ENCODE data around the gene GNG12.

GNG12 gene

GRCh38 chr1:67752306-67752705 lies 81.0 kb downstream of the GNG12 start:
- DNase-seq (ENCODE audit: low spot score), result no peak

DNA sequence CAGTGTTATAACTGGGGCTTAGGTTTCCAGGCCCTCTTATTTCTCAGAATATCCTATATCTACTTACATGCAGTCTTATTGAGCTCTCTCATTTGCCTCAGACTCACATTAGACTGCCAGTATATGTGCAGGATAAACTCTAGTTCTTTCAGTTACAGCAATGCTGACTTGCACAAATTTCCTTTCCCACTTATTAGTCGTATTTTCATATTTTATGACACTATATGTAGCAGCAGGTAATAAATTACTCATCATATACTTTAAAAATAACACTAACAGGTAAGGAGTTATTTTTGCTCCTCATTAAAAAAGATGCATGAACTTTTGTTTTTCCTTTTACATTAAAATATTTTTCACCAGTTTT lies 82.6 kb downstream of the GNG12 start:
- DNase-seq (ENCODE audit: low spot score), result no peak

GRCh38 chr1:67749844-67750690 lies 83.2 kb downstream of the GNG12 start:
- DNase-seq (ENCODE audit: low spot score), result no peak

DNA sequence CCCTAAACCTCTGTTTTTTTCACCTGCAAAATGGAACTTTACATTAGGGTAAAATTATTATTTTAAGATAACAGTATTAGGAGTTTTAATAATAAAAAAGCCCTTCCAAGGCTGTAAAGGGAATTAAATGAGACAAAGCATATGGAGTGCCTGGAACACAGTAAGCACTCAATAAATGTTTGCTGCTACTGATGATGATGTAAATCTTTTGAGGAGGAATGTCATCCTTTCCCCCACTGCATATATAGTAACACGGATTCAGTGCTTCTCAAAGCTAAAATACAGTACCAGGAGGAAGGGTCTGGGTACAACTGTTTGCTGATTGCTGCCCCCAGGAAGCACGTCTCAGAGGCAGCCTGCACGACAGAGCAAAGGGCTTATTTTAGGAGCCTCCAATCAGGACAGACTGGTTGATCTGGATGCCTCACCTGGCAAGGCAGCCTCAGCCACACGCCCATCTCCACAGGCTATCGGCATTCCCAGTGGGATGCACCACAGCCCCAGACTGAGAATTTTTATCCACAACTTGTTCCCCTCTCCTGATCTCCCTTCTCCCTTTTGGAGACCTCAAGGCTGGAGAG lies 83.9 kb downstream of the GNG12 start:
- DNase-seq (ENCODE audit: low spot score), result no peak

GRCh38 chr1:67748630-67749029 lies 84.6 kb downstream of the GNG12 start:
- no peak for DNase-seq (ENCODE audit: low spot score)

GRCh38 chr1:67747671-67748546 lies 85.4 kb downstream of the GNG12 start:
- no peak for DNase-seq (ENCODE audit: low spot score)

GRCh38 chr1:67745875-67746698 lies 87.2 kb downstream of the GNG12 start:
- no peak for DNase-seq (ENCODE audit: low spot score)

DNA sequence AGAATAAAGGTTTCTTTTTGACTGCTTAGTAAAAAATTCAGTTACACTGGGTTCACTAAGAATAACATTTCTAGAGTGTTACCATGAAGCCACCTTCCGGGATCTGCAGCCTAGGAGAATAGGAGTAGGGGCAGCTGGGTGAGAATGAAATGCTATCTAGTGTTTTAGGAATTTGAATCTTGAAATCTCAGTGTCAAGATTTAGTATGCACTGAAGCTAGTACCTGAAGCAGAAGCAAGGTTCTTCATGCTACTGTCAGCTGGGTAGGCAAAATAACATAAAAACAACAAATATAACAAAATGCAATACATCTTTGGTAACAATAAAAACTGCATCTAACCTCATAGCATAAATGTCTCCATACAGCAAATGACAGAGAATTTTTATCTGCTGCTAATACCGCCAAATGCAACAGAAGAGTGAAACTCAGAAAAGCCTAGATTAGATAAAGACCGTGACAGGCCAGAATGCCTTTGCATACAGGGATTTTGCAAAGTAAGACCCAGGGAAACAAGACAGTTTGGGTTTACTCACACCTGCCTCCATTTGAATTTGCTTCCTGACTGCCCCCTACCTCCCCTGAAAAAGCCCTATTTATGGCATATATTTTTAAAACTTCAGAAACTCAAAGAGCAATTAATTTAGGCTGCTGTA lies 90.1 kb downstream of the GNG12 start:
- DNase-seq (ENCODE audit: low spot score), result no peak

GRCh38 chr1:67741736-67742135 lies 91.5 kb downstream of the GNG12 start:
- no peak for DNase-seq (ENCODE audit: low spot score)

GRCh38 chr1:67741121-67741520 lies 92.1 kb downstream of the GNG12 start:
- DNase-seq (ENCODE audit: low spot score), result no peak

- no peak for DNase-seq (ENCODE audit: low spot score)
Measured at GRCh38 chr1:67740543-67740942, 92.7 kb downstream of the GNG12 start.

- no peak for DNase-seq (ENCODE audit: low spot score)
Measured at GRCh38 chr1:67739361-67739760, 93.9 kb downstream of the GNG12 start.

GRCh38 chr1:67738401-67738800 lies 94.9 kb downstream of the GNG12 start:
- no peak for DNase-seq (ENCODE audit: low spot score)

DNA sequence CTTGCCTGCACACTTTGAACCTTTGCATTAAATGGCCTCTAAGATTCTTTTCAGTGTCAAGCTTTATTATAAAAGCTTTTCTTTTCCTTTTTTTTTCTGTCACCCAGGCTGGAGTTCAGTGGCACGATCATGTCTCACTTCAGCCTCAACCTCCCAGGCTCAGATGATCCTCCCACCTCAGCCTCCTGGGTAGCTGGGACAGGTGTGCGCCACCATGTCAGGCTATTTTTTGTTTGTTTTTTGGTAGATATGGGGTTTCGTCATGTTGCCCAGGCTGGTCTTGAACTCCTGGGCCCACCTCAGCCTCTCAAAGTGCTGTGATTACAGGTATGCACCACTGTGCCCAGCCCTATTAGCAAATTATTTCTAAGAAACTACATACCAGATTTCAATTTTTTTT lies 95.4 kb downstream of the GNG12 start:
- no peak for DNase-seq (ENCODE audit: low spot score)

DNA sequence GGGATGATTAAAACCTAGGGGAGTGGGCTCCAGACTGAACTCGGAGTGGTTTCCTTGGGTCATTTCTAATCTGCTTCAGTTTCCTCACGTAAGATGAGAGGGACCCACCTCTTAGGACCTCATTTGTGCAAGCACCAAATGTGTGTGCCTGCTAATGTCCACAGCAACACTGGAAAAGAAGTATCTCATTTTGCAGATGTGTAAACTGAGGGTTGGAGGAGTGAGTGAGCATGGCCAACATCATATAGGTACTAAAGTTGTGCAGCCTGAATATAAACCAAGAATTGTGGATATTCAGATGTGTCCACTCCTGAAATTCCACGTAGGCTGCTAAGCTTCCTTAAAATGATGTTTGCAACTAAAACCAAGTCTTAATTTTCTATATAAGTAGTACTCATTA lies 96.5 kb downstream of the GNG12 start:
- DNase-seq (ENCODE audit: low spot score), result no peak

DNA sequence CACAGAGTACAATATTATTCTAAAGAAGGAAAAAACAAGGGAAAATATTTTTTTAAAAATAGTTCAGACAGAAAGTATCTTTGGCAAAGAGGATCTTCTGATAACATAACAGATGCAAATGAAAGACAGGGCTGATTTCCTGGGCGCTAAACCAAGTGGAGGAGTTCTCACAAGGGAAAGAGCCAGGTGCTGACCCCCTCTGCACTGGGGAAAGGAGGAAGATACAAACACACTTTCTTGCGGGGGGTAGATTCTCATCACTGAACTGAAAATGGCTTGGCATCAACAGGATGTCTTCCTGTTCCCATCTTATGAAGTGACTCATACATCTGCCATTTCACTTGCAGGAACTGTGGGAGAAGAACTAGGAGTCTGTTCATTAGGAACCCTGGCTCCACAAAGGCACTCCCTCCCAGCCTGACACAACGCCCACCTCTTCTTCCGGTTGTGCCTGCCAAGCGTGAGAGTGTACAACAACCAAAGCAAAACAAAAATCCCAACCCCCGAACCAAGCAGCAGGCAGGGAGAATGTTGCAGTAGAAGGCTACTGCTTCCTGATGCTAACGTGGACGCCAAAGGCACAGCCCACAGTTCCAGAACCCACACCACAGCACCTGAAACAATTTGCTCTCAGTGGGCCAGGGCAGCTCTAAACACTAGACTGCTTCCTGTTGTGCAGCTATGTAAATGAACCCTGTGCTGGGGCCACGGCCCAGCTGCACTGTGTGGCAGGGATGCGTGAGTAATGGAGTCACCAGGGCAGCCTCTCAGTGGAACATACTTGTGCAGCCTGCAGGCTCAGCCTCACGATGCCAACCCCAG lies 97.2 kb downstream of the GNG12 start:
- DNase-seq (ENCODE audit: low spot score), result no peak

DNA sequence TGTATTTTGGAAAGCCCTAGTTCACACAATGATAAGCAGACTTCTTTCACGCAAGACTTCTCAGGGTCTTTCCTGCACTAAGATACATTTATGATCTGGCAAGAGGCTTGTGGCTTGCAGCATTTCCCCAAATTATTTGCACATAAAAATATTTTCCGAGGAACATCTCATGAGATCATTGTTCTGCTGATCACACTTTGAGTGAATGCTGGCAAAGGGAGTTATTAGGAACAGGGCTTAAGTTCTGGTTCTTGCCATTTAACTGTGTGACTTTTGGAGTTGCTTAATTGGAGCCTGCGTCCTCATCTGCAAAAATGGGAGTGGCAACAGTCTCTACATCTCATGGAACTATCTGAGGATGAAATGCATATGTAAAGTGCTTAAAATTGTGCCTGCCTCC lies 98.1 kb downstream of the GNG12 start:
- DNase-seq (ENCODE audit: low spot score), result no peak

DNA sequence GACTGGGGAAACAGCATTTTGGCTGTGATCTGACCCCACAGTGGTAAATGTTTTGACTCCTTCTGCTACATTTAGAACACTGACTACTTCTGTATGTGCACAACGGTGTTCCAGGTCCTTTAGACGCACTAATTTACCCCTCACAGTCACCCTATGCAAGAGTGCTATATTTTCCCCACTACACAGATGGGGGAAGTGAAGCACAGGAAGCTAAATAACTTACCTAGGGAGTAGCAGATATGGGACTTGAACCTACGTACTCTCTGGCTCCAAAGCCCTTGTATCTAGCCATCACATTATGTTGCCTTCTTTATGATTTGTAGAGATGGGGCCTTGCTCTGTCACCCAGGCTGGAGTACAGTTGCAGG lies 99.0 kb downstream of the GNG12 start:
- no peak for DNase-seq (ENCODE audit: low spot score)

DNA sequence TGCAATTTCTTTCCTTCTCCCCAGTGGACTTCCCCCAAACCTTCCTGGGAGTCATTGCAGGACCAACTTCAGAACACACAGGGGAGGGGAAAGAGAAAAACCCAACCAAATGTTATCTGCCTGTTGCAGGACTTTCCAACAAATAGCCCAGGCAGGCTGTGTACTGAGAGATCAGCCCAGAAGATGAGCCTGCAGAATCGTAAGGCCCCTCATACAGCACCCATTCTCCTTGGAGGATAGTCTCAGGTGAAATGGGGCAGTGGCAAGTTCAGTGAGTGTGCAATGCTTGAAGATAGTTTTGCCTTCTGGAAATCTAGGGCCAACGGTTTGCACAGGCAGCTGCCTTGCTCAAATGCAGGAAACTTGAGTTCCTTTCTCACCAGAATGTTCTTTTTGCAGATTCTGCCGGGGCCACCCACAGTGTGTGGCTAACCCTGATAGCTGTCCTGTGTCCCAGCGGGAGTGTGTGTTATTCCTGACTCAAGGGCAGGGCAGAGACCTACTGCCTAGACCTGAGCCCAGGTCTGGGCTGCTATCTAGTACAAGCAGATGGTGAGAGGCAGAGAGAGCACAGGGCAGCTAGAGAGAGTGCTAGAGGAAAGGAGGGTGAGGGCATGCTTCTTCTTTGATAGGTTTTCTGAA lies 99.5 kb downstream of the GNG12 start:
- no peak for DNase-seq (ENCODE audit: low spot score)

- DNase-seq (ENCODE audit: low spot score), result no peak
Measured at GRCh38 chr1:67732750-67733151, 100.5 kb downstream of the GNG12 start.
